HepG2 (cell line): ENCODE results near the gene KIF22. TPM values are rescaled to one million over a fixed set of nuclear protein-coding genes. Genes with fewer than 3 reads are reported as not detected.

Source experiments
- ATF7-NPFF ChIP-seq: sonication (generic); formaldehyde crosslinking; IDR thresholded peaks from 2 replicates; pipeline ENCODE4 v1.8.1; 2023; ENCODE audit warnings: mild to moderate bottlenecking, low read depth, missing genetic modification reagents, moderate library complexity
- ATRX ChIP-seq: sonication (generic); formaldehyde crosslinking; IDR thresholded peaks from 2 replicates; pipeline ENCODE4 v1.4.0; 2020; ENCODE audit warnings: missing genetic modification reagents, borderline replicate concordance
- HNF4G ChIP-seq, 2 experiments: sonication (generic) in 1 of 2; formaldehyde crosslinking in 1 of 2; IDR thresholded peaks; 2 replicates each; pipeline versions ENCODE4 v1.4.0 to v1.6.1; 2011 to 2020; ENCODE audit warnings: borderline replicate concordance in 2 of 2, low read depth in 2 of 2, mild to moderate bottlenecking in 2 of 2, low read length in 1 of 2, missing genetic modification reagents in 1 of 2, moderate library complexity in 1 of 2
- KAT8 ChIP-seq: IDR thresholded peaks from 2 replicates; pipeline ENCODE4 v1.6.1; 2016; ENCODE audit warnings: missing genetic modification reagents, missing compliant biosample characterization
- MAX ChIP-seq: IDR thresholded peaks from 2 replicates; pipeline ENCODE4 v1.6.1; 2012; ENCODE audit warnings: inconsistent platforms
- MXD4 ChIP-seq: IDR thresholded peaks from 2 replicates; pipeline ENCODE4 v1.6.1; 2016; ENCODE audit warnings: mild to moderate bottlenecking, missing biosample characterization, missing genetic modification reagents
- NBN ChIP-seq: fragments of 450-650 bp; conservative IDR thresholded peaks from 2 replicates; pipeline ENCODE4 v1.6.1; 2017
- NFKB2 ChIP-seq: sonication (generic); formaldehyde crosslinking; IDR thresholded peaks from 2 replicates; pipeline ENCODE4 v1.4.0; 2020; ENCODE audit warnings: missing genetic modification reagents, borderline replicate concordance
- PAF1 ChIP-seq: IDR thresholded peaks from 2 replicates; pipeline ENCODE4 v1.6.1; 2016; ENCODE audit warnings: missing genetic modification reagents, missing compliant biosample characterization
- RELA ChIP-seq: sonication (generic); formaldehyde crosslinking; IDR thresholded peaks from 2 replicates; pipeline ENCODE4 v1.4.0; 2020; ENCODE audit warnings: missing genetic modification reagents
- TAF15 ChIP-seq: fragments of 200-400 bp; formaldehyde crosslinking; IDR thresholded peaks from one replicate; pipeline ENCODE4 v1.6.1; 2018; ENCODE audit warnings: mild to moderate bottlenecking, low read depth, low read length; ENCODE audit not compliant: poor library complexity, severe bottlenecking
- TOPORS ChIP-seq: sonication (generic); formaldehyde crosslinking; IDR thresholded peaks from 2 replicates; pipeline ENCODE4 v1.8.0; 2023; ENCODE audit warnings: mild to moderate bottlenecking, missing genetic modification reagents
- XRCC5 ChIP-seq: fragments of 200-400 bp; formaldehyde crosslinking; optimal IDR thresholded peaks from 2 replicates; pipeline ENCODE3; 2017; ENCODE audit warnings: mild to moderate bottlenecking, low read length
- ZNF12 ChIP-seq: sonication (generic); formaldehyde crosslinking; IDR thresholded peaks from 2 replicates; pipeline ENCODE4 v1.5.0; 2020; ENCODE audit warnings: missing genetic modification reagents
- ZNF280D ChIP-seq: sonication (generic); formaldehyde crosslinking; IDR thresholded peaks from 2 replicates; pipeline ENCODE4 v1.5.1; 2020; ENCODE audit warnings: mild to moderate bottlenecking, missing genetic modification reagents
- ZNF350 ChIP-seq: sonication (generic); formaldehyde crosslinking; IDR thresholded peaks from 2 replicates; pipeline ENCODE4 v1.4.0; 2020; ENCODE audit warnings: mild to moderate bottlenecking, low read depth, missing genetic modification reagents, borderline replicate concordance
- ZNF512 ChIP-seq: sonication (generic); formaldehyde crosslinking; IDR thresholded peaks from 2 replicates; pipeline ENCODE4 v1.4.0; 2020; ENCODE audit warnings: mild to moderate bottlenecking, missing genetic modification reagents
- ZNF773 ChIP-seq: sonication (generic); formaldehyde crosslinking; IDR thresholded peaks from 2 replicates; pipeline ENCODE4 v1.4.0; 2020; ENCODE audit warnings: missing genetic modification reagents, borderline replicate concordance
- ZSCAN20 ChIP-seq: sonication (generic); formaldehyde crosslinking; IDR thresholded peaks from 2 replicates; pipeline ENCODE4 v1.4.0; 2020; ENCODE audit warnings: missing genetic modification reagents, mild to moderate bottlenecking, borderline replicate concordance
- polyA plus RNA-seq, 8 experiments: library from polyadenylated mRNA; depleted of rRNA in 3 of 8; stranded (reverse) in 7 of 8; unstranded in 1 of 8; fragments of >200 nt; fragmentation: Illumina TruSeq in 4 of 8; extraction: Trizol in 4 of 8; gene quantifications; 2 replicates each; pipeline versions ENCODE4 v1.2.1 to v1.2.3, GENCODE V29; 2011 to 2016; ENCODE audit warnings: low read depth in 4 of 8, missing spikeins in 1 of 8, mixed read lengths in 1 of 8; ENCODE audit not compliant: insufficient read depth in 1 of 8
- total RNA-seq, 5 experiments: library from RNA; depleted of rRNA; stranded (reverse); fragments of >200 nt; fragmentation: Illumina TruSeq; extraction: Trizol; gene quantifications; 2 replicates each; pipeline ENCODE4 v1.2.3, GENCODE V29; 2016; ENCODE audit warnings: low read depth in 1 of 5
- TF ChIP-seq, protein P1 (sequence below), 2 experiments: IDR thresholded peaks; 2 replicates each; pipeline ENCODE4 v1.6.1; 2011 to 2012; ENCODE audit warnings: low read length in 2 of 2, borderline replicate concordance in 1 of 2, low read depth in 1 of 2, mild to moderate bottlenecking in 1 of 2, moderate library complexity in 1 of 2

Gene KIF22
- total and polyA plus RNA-seq, 2 of the 13 experiments (the other 11 are each of a cell fraction or from before 2014, with no cell fraction given), result 95.8 to 118 TPM

DNA sequence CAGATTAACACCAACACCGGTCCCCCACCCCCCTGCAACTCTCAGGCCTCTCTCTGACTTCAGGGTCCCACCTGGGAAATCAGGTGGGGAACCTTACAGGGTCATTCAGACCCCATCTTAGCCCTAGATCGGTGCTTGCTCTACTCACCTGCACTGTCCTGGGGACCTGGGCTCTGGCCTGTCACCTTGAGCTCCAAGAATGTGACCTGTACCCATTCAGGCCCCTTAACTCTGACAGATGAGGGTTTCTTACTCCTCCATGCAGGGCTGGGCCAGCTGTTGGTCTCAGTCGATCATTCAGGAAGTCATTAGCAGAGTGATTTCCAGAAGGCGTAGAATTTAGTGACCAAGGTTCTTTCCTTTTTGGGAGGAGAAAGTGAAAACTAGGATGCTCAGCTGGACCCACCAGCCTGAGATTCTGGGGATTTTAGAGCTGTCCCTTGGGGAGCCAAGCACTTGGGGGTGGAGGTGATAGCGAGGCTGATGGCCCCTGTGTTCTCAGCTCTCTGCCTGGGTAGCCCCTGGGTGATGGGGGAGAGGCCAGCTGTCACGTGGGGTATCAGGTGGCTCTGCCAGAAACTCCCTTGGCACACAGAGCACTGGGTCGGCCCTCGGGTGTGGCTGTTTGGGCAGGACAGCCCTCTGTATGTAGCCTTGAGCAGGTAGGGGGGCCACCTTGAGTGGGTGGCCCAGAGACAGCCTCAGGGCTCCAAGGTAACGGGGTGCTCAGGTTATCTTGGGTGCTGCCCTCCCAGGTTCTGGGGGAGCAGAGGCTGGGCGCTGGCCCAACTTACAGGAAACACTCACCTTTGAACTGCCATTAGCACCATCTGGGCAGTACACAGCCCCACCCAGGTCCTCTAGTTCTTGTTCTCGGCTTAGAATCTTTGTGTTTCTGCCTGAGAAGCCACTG, 30.4 kb downstream of the KIF22 start (continued):
- TF ChIP-seq, protein P1, sequence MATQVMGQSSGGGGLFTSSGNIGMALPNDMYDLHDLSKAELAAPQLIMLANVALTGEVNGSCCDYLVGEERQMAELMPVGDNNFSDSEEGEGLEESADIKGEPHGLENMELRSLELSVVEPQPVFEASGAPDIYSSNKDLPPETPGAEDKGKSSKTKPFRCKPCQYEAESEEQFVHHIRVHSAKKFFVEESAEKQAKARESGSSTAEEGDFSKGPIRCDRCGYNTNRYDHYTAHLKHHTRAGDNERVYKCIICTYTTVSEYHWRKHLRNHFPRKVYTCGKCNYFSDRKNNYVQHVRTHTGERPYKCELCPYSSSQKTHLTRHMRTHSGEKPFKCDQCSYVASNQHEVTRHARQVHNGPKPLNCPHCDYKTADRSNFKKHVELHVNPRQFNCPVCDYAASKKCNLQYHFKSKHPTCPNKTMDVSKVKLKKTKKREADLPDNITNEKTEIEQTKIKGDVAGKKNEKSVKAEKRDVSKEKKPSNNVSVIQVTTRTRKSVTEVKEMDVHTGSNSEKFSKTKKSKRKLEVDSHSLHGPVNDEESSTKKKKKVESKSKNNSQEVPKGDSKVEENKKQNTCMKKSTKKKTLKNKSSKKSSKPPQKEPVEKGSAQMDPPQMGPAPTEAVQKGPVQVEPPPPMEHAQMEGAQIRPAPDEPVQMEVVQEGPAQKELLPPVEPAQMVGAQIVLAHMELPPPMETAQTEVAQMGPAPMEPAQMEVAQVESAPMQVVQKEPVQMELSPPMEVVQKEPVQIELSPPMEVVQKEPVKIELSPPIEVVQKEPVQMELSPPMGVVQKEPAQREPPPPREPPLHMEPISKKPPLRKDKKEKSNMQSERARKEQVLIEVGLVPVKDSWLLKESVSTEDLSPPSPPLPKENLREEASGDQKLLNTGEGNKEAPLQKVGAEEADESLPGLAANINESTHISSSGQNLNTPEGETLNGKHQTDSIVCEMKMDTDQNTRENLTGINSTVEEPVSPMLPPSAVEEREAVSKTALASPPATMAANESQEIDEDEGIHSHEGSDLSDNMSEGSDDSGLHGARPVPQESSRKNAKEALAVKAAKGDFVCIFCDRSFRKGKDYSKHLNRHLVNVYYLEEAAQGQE (IDR thresholded peaks at IDR 0.05; ENCODE audit: borderline replicate concordance in 1 of 2, low read depth in 1 of 2, low read length in 2 of 2), result no peak
- TF ChIP-seq MXD4 (CRISPR knock-in tag) (0 out of 2 replicates have a peak, but pooled peaks have one; percentile 7), PAF1 (CRISPR knock-in tag) (no peak), NBN (no peak), ZNF12 (CRISPR knock-in tag) (no peak), ZNF350 (CRISPR knock-in tag) (0 out of 2 replicates have a peak, but pooled peaks have one; percentile 7), ZNF280D (CRISPR knock-in tag) (no peak), ZSCAN20 (no peak), TOPORS (CRISPR knock-in tag) (no peak), ZNF512 (no peak), HNF4G (IDR thresholded peaks at IDR 0.05; ENCODE audit: borderline replicate concordance, low read depth, low read length) (peak; percentile 21; the same call in 1 of the 2 replicates), HNF4G (CRISPR knock-in tag; IDR thresholded peaks at IDR 0.05; ENCODE audit: borderline replicate concordance, low read depth) (no peak; the same call in 1 of the 2 replicates), MAX (no peak), RELA (CRISPR knock-in tag) (no peak), KAT8 (CRISPR knock-in tag) (no peak), ATF7-NPFF (CRISPR knock-in tag) (no peak), ATRX (CRISPR knock-in tag) (no peak), NFKB2 (CRISPR knock-in tag) (no peak), TAF15 (no peak), XRCC5 (no peak), ZNF773 (CRISPR knock-in tag) (no peak)
